ENCODE data around the gene ZBTB20.
"Not testable (repeated sequence)": the region's sequence is repeated elsewhere in the genome, so short reads cannot be mapped to it uniquely, and the experiment has no call there.

Gene ZBTB20

DNA sequence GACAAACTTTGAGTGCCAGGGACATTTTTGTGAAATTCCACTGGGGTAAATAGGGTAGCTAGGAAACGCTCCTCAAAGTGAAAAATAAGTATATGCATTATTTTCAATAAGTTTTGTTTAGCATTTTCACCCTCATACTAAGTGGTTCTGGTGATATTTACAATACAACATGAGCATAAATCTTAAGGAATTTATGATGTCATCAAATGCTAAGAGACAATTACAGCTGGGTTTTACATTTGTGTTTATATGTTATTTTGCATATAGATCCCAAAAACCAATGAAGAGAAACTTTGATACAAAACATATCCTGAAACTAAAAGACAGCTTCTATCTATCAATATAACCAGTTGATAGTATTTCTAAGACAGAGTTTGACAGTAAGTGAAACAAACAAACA, 323.1 kb downstream of the ZBTB20 start:
- DNase-seq, result no peak

DNA sequence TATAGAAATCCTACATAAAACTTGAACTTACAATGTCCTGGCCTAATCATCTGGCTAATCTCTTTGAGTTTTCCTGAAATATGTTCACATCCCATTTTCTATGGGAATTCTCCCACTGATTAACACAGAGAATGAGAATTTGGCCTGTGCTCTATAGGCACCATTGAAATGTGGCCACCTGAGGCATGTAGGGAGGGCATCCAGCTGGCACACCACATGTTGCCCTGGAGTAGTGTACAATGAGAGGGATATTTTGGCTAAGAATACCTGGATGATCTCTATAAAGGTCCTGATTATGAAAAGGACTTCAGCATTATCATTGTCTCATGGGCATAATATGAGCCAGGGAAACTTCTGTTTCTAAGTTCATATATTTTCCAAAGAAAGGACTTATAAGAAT, 324.0 kb downstream of the ZBTB20 start:
- no peak for DNase-seq

DNA sequence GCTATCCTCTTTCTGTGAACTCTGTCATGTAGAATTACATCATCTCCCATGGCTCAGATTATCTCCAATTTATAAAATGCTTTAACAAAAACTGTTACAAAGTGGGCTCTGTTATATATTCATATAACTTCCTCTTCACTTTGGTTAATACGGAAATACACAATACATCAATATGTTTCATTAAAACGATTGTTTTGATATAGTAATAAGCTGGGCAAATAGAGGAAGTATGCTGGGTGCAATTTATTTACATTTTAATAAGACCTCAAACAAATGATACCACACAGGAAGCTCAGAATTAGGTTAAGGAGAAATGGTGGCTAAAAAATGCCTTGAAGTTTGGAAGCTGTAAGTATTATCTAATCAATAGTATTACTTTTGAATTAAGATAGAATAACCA, 331.0 kb downstream of the ZBTB20 start:
- DNase-seq, result no peak

DNA sequence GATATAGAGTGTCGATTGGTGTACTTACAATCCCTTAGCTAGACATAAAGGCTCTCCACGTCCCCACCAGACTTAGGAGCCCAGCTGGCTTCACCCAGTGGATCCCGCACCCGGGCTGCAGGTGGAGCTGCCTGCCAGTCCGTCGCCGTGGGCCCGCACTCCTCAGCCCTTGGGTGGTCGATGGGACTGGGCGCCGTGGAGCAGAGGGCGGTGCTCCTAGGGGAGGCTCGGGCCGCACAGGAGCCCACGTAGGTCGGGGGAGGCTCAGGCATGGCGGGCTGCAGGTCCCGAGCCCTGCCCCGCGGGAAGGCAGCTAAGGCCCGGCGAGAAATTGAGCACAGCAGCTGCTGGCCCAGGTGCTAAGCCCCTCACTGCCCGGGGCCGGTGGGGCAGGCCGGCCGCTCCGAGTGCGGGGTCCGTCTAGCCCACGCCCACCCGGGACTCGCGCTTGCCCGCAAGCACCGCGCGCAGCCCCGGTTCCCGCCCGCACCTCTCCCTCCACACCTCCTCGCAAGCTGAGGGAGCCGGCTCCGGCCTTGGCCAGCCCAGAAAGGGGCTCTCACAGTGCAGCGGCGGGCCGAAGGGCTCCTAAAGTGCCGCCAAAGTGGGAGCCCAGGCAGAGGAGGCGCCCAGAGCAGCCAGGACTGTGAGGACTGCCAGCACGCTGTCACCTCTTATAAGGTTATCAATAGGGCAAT, 334.4 kb downstream of the ZBTB20 start:
- not testable (repeated sequence) for DNase-seq

DNA sequence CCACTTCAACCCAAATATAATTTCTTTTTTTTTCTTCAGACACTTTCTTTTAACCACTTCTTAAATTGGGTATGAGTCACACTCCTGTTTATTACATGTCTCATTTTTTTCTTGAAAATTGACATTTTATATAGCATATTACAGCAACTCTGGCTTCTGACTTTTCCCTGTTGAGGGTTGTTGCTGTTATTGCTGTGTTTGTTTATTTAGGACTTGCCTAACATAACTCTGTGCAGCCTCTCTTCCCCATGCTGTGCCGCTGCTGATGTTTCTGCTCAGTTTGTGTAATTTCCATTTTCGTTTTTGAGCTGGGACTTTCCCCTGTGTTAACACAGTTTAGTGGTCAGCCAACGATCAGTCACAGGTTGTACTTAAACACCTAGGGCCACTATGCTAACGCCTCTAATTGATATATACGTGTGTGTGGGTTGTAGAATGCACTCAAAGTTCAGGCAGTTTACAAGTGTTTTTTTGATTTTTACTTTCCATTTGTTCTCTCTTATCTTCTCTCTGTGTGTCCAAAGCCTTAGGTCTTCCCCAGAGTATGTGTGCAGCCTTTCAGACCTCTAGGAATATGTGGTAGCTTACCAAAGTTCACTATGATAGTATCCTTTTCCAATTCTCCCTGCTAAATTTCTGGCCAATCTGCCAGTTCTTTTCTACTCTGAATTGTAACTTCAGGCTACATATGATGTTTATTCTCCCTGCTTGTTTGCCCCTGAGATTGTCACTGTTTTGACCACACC, 337.2 kb downstream of the ZBTB20 start:
- no peak for DNase-seq

DNA sequence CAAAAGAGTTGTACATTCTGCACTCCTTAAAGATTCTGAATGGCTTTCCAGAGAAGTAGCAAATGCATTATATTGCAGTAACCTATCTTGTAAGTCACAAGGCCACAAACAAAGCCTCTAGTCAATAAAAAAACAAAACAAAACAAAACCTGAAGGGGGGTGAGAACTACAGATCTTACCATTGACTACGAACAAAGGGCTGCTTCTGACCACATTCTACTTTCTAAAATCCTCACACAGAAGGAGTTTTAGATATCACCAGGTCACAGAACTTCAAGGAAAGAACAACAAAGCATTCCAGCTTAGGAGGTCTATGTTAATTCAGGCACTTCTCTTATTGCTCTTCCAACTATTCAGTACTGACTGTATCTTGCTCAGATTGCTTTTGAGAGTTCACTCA, 343.0 kb downstream of the ZBTB20 start:
- no peak for DNase-seq

DNA sequence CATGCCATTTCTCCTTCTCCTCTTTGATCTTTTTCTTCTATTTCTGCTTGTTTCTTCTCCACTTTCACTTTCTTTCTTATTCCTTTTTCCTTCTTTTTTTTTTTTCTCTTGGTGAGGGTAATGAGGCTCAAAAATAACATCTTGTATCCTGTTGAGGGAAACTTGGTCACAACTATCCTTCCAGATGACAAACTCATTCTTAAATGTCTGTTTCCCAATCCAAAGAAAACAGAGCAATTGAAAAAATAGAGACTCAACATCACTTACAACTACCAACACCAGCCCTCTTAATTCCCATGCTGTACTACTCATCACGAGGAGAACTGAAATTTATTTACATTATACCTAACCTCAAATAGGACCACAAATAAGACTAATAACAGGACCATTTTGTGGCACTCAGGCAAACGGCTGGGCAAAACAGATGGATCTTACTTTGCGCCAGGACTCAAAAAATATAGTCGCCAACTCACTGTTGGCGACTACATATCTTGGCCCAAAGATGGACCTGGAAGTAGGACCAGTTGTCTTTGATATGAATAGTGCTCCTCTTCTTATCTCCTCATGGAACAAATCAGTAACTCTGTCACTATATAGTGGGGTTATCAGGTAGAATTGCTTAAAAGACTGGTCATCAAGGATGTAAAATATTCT, 343.9 kb downstream of the ZBTB20 start:
- DNase-seq, result no peak

DNA sequence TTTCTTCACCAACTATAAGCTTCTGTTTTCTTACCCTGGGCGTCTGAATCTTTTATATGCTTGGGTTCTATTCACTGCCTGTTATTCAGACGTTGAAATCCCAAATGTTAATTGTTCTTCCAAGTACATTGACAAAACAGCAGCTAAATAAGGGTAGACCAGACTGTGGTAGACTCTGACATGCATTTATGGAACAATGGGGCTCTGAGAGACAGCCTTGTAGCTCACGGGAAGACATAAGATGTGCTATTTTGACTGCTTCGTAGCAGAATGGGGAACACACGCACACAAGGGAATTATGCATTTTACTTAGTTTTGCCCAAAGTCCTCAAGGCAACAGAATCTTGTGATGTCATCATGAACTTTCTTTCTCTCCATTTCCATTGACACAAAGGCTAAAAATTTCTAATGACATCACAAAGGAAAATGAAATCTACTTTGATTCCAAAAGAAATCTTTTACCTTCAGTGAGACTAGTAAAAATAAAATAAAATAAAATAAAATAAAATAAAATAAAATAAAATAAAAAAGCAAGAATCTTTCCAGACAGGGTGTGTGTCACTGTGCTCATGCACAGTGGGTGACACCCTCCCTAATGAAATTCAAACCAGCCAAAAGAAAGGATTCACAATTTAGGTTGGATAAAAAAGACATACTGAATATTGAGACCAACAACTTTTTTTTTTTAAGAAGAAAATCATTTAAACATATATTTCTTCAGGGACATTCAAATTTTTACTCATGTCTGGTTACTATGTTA, 346.6 kb downstream of the ZBTB20 start:
- DNase-seq, result no peak

DNA sequence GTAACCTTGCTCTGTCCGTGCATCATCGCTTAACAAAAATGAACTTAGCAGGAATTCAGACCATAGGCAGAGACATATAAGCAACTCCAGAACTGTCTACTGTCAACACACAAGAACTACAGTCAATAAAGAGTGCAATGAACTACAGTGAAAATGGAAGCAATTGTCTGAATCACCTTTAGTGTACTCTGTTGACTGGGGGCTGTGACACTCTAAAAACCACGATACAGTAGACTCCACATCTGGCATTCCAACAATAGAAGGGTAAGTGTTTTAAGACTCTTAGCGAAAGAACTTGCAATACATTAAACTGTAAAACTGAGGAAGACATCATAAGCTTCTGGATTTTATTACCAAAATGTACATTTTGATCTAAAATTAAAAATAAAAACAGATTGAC, 347.3 kb downstream of the ZBTB20 start:
- DNase-seq, result no peak

DNA sequence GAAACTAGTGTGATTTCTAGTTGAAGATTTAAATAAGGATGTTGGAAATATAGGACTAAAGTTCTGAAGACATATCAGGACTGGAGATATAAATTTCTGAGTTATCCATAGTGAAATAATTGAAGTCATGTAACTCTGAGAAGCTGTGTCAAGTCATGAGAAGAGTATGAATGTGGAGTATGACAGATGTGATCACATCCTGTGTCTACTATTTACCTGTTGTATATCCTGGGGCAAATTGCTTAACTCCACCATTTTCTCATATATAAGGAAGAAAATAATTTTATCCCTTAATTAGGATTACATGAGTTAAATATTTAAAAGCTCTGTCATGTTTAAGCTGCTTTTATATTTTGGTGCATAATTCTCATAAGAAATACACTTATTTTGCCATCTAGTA, 350.3 kb downstream of the ZBTB20 start:
- DNase-seq, result no peak

DNA sequence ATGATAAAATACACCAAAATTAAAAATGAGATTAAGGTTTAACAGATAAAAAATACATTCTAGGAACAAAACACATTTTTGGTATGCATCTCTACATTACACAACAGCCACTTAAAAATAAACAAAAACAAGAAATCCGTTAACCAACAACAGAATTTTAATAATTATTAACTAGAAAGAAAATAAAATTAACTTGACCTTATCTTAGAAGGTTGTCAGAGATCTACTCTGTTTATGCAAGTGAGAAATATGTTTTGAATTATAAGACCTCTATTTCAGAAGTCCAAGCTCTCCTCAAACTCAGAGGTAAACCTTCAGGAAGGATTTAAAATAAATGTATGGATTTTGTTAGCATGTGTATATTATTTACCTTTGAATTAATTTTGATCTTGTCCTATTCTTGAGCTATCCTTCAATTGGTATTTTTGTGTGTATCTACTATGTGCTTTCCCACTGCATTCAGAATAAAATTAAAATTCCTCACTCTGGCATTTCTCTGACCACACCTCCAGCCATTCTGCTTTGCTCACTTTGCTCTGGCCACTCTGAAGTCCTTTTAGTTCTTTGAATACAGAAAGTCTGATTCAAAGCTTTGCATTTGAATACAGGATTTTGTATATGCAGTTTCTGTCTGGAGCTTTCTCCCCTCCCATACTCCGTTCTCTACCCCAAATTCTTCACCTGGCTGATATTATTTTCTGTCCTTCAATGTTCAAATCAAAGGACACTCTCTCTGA, 352.0 kb downstream of the ZBTB20 start:
- no peak for DNase-seq

DNA sequence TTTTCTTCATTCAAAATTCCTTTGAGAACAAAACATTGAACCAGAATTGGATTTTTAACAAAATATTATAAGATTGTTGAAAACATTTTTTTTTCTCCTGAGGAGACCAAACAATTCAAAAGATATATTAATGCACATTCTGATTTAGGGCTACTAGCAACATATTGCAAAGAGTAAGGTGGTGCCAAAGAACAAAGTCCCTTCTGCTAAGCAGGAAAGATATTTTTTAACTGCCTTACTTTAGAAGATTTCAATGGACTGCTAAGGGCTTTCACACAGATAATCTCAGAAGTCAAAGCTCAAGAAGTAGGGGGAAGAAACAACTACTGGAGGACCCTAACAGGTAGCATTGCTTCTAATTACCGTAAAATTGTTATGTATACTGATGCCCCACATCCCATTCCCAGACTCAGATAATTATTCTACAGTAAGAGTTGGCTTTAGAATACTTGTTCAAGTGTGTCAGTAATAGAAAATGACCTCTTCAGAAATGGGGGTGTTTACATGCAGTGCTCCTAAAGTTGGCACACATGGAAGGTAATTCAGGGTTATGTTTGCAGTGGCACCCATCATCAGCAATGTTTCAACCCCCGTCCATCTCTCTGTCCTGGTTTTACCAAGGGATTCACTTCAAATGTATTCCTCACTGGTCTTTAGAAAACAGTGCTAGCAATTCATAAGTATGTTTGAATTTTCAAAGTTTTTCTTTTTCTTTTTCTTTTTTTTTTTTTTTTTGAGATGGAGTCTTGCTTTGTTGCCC, 354.7 kb downstream of the ZBTB20 start:
- DNase-seq, result no peak

DNA sequence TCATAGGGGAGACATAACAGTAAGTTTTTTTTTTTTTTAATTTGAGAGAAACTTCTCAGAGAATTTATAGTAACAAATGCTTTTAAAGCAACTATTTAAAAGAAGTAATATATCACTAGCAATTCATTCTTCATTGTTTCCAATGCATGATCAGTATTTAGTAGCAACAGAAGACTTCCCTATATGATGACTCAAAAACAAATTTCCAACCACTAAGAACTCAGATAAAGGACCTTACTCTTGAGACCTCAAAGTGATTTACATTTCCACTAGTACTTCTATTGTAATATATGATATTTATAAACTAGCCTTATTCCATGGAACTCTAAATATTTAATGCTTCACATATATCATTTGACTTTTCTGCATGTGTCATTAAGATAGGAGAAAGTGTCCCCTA, 356.3 kb downstream of the ZBTB20 start:
- no peak for DNase-seq

DNA sequence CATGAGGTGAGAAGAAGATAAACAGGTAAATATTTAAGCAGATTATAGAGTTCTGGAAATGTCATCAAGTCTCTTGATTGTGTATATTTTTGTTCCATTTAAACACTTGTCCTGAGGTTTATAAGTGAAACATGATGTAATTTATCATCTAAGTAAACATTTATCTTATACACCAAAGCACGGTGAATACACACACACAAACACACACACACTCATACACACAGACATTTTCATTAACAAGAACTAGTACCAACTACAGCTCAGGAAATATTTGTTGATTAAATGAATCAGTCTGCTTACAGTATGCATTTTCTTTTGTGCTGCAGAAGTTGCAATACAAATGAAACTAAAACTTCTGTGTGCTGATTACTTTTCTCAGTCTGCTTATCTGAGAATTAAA, 357.3 kb downstream of the ZBTB20 start:
- no peak for DNase-seq

DNA sequence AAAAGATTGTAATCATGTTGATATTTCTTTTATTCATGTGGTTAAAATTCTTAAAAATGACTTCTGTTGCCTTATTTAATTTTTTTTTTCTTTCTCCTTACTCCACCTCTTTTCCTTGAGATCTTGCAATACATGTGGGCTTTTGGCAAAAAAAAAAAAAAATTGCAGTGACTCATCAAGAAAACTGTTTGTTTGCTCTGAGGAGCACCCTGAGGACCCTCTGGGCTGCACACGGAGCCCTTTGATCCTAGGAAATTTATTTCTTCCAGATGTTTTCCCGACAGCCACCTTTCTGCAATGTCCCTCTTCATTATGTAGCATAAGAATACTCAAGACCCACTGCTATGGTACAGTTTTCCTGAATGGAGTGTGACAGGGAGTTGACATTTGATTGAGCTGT, 371.7 kb downstream of the ZBTB20 start:
- DNase-seq, result no peak

DNA sequence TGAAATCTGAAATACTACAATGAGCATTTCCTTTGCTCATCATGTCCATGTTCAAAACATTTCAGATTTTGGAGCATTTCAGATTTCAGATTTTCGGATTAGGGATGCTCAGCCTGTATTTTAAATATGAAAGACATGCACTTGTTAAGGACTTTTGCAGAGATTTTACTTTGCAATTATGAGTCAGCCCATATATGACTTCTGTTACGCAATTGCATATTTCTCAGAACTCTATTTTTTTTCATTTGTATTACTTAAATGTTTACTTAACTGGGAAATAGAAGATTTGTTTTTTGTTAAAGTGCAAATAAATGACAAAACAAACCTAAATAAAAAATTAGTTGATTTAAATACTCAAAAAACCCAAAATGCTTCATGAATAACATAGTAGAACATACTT, 376.2 kb downstream of the ZBTB20 start:
- no peak for DNase-seq

DNA sequence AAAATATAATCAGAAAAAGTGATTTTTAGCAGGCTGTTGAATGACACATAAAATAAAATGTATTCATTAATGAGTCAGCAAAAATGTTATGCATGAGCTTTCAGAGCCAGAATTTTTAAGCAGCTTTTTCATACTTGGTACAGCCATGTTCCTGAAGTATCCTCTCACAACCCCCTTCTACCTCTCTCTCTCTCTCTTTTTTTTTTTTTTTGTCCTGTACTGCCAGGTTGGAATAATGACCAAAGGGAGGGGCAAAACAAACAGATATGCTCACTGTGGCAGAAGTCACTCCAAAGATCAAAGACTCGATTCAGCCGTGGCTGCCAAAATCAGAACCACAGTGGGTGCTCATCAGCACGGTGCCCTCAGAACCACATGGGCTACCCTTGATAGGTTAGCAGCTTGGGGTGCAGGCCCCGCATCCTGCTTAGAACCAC, 383.0 kb downstream of the ZBTB20 start:
- DNase-seq, result no peak

DNA sequence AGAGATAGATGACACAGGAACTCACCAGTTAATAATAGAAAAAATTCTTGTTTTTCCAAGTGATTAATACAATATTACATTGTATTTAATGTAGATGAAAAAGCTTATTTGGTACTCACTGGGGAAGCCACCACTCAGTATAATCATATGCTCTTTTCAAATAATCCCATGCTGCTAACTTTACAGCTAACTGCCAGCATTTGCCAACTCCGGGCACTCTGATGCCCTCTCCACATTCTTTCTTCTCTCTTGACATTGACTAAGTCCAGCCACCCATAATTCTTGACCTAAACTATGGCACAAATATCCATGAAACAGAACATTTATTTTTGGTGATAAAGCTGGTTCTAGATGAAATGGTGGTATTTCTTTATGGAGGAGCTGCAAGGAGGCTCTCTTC, 384.9 kb downstream of the ZBTB20 start:
- no peak for DNase-seq

DNA sequence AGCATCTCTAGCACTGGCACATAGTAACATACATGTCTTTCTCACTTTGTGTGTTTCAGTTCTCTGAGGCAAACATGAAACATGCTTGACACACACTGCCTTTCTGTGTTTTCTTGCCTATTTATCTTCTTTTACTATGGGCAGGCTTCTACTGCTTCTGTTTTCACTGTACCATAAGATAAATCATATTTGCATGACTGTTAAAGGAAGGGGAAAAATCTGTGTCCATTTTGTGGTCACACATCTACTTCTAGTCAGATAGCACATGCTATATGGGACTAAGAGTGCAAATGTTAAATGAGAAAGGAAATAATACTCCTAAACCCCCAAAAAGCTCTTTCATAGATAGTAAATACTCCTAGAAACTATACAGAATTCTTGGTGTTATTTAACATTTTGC, 386.4 kb downstream of the ZBTB20 start:
- no peak for DNase-seq

DNA sequence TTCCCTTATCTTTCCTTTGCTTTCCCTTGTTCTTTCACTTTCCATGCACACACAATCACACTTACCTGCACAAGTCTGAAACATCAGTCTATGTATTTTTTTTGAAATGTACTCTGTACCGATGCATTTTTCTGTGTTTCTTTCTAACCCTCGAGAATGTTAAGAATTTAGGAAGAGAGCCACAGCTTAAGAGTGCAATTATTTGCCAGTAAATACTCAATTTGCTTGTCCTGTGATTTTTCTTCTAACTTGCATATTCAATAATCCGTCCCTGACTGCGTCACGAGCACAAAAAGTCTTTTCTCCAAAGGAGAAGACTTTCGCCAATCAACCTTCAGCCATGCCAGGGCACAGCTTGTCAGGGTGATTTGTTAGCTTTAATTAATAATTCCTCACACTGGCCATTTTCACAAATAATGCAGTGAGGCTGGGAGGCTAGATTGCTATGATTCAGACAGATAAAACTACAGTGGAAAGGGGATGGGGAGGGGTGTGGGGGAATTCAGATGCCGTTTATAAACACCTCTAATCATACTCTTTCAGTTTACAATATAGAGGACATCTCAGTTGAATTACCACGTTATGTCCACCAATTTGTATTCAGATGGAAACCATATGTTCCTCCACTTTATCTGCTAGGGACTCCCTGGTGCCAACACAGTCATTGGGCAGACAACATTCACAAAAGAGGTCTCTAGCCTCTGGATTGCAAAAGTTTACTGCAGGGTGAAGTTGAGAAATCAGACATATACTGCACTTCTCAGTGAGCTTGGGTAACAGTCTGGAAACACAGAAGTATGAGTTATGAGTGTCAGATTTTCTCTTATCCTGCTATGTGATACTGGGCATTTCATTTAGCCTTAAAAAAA, 388.0 kb downstream of the ZBTB20 start:
- no peak for DNase-seq

Data from T-helper 9 cell (primary cell).